ENCODE results near the gene BAIAP2L1. TPM values are rescaled to one million over a fixed set of nuclear protein-coding genes. Genes with fewer than 3 reads are reported as not detected.

BAIAP2L1 gene
- polyA plus RNA-seq, 4 donors = 23.8 to 51.4 (median 33.1) TPM

- Histone ChIP-seq H3K9me3 (ENCODE audit: control insufficient read depth in 2 of 2, insufficient read depth in 1 of 2, low read depth in 1 of 2, low read length in 1 of 2) (no peaks in the 10 kb centered on the region), H3K4me1 (ENCODE audit: control insufficient read depth in 3 of 3, insufficient read depth in 2 of 3, low read depth in 1 of 3, low read length in 2 of 3) (peaks cover 0 to 19% (median 5%) of the 10 kb centered on the region in 3 donors), H3K27ac (ENCODE audit: low read depth in 1 of 3, low read length in 2 of 3) (peak overlapping the region; percentile 69 to 95 (median 86)), H3K27me3 (ENCODE audit: control insufficient read depth in 3 of 3, insufficient read depth in 3 of 3, low read length in 3 of 3) (no peaks in the 10 kb centered on the region), H3K4me3 (ENCODE audit: low read depth in 1 of 3, low read length in 3 of 3) (no peak overlapping the region), H3K36me3 (ENCODE audit: control insufficient read depth in 3 of 3, insufficient read depth in 2 of 3, low read depth in 1 of 3, low read length in 3 of 3) (peaks cover 0 to 21% (median 0%) of the 10 kb centered on the region in 3 donors)
- peak; percentile 93 to 98 for DNase-seq
- FAIRE-seq = no peak
- WGBS, 3 donors = 10 to 53% (median 24%) methylated on average over 10 of the region's 10 CpGs
Observed at GRCh38 chr7:98360221-98361130, 40.4 kb downstream of the BAIAP2L1 start.

DNA sequence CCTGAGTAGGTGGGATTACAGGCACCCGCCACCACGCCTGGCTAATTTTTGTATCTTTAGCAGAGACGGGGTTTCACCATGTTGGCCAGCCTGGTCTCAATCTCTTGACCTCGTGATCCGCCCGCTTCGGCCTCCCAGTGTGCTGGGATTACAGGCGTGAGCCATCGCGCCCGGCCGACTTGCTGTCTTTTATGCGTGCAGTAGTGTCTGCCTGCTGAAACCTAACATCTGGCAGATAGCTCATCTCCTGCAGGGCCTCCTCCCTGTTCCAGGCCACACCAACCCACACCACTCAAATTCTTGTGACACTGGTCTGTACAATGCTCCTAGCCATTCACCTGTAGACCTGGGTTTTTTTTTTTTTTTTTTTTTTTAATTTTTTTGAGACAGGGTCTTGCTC lies 41.5 kb downstream of the BAIAP2L1 start:
- H3K4me1 ChIP-seq (ENCODE audit: control insufficient read depth in 3 of 3, insufficient read depth in 2 of 3, low read depth in 1 of 3, low read length in 2 of 3) = peaks cover 0 to 29% (median 7%) of the 10 kb centered on the region in 3 donors
- no peak overlapping the region for H3K4me3 ChIP-seq (ENCODE audit: low read depth in 1 of 3, low read length in 3 of 3)
- H3K36me3 ChIP-seq (ENCODE audit: control insufficient read depth in 3 of 3, insufficient read depth in 2 of 3, low read depth in 1 of 3, low read length in 3 of 3) = peaks cover 0 to 28% (median 0%) of the 10 kb centered on the region in 3 donors
- H3K27me3 ChIP-seq (ENCODE audit: control insufficient read depth in 3 of 3, insufficient read depth in 3 of 3, low read length in 3 of 3) = no peaks in the 10 kb centered on the region
- WGBS, 3 donors = 93 to 96% (median 93%) methylated on average over 13 of the region's 13 CpGs
- peak overlapping the region in 1 of 3 donors; percentile 95 for H3K27ac ChIP-seq (ENCODE audit: low read depth in 1 of 3, low read length in 2 of 3)
- H3K9me3 ChIP-seq (ENCODE audit: control insufficient read depth in 2 of 2, insufficient read depth in 1 of 2, low read depth in 1 of 2, low read length in 1 of 2) = no peaks in the 10 kb centered on the region
- FAIRE-seq = no peak
- DNase-seq = no peak

DNA sequence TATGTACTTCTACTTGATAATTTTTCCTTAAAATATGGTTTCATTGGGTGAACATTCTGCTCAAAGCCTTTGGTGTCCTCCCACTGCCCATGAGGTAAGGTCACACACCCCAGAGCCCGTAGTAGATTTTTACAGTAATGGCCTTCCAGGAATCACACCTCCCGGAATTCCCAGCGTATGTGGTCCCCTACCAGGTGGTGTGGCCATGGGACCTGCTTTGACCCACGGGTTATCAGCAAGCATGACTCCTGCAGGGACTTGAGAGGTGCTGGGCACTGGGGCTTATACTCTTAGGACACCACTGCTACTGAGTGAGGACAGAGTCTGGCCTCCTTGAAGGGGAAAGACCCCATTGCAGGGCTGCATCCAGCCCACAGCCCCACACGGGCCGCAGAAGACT lies 42.2 kb downstream of the BAIAP2L1 start:
- H3K27ac ChIP-seq (ENCODE audit: low read depth in 1 of 3, low read length in 2 of 3) = no peak overlapping the region
- FAIRE-seq = no peak
- WGBS, 3 donors = 87 to 94% (median 89%) methylated on average over 6 of the region's 6 CpGs
- no peak for DNase-seq
- no peaks in the 10 kb centered on the region for H3K9me3 ChIP-seq (ENCODE audit: control insufficient read depth in 2 of 2, insufficient read depth in 1 of 2, low read depth in 1 of 2, low read length in 1 of 2)
- H3K4me1 ChIP-seq (ENCODE audit: control insufficient read depth in 3 of 3, insufficient read depth in 2 of 3, low read depth in 1 of 3, low read length in 2 of 3) = peaks cover 0 to 35% (median 7%) of the 10 kb centered on the region in 3 donors
- no peaks in the 10 kb centered on the region for H3K27me3 ChIP-seq (ENCODE audit: control insufficient read depth in 3 of 3, insufficient read depth in 3 of 3, low read length in 3 of 3)
- peaks cover 0 to 28% (median 0%) of the 10 kb centered on the region in 3 donors for H3K36me3 ChIP-seq (ENCODE audit: control insufficient read depth in 3 of 3, insufficient read depth in 2 of 3, low read depth in 1 of 3, low read length in 3 of 3)
- no peak overlapping the region for H3K4me3 ChIP-seq (ENCODE audit: low read depth in 1 of 3, low read length in 3 of 3)

DNA sequence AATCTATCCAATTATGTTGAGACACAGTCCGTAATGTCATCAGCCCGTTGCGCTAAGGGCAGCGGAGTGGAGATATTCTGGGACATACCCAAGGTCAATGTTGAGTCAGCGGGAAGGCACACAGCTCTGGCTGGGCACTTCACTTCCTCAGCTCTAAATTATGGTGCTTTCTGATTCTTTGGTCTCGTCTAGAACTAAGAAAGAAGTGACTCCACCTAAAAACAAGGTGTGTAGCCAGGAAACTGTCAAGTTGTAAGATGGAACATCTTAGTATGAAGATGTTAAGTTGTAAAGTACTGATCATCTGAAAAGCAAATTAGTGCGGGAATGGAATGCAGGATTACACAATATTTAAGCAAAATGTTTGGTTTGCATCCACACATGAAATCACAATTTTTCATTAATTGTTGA lies 43.1 kb downstream of the BAIAP2L1 start:
- FAIRE-seq (no peak), DNase-seq (peak in 1 of 2 donors; percentile 59)
- H3K4me1 ChIP-seq (ENCODE audit: control insufficient read depth in 3 of 3, insufficient read depth in 2 of 3, low read depth in 1 of 3, low read length in 2 of 3) = peaks cover 0 to 38% (median 7%) of the 10 kb centered on the region in 3 donors
- no peaks in the 10 kb centered on the region for H3K9me3 ChIP-seq (ENCODE audit: control insufficient read depth in 2 of 2, insufficient read depth in 1 of 2, low read depth in 1 of 2, low read length in 1 of 2)
- no peak overlapping the region for H3K4me3 ChIP-seq (ENCODE audit: low read depth in 1 of 3, low read length in 3 of 3)
- no peaks in the 10 kb centered on the region for H3K27me3 ChIP-seq (ENCODE audit: control insufficient read depth in 3 of 3, insufficient read depth in 3 of 3, low read length in 3 of 3)
- 63 to 68% (median 68%) methylated on average over 7 of the region's 7 CpGs for WGBS, 3 donors
- no peak overlapping the region for H3K27ac ChIP-seq (ENCODE audit: low read depth in 1 of 3, low read length in 2 of 3)
- H3K36me3 ChIP-seq (ENCODE audit: control insufficient read depth in 3 of 3, insufficient read depth in 2 of 3, low read depth in 1 of 3, low read length in 3 of 3) = peaks cover 0 to 28% (median 0%) of the 10 kb centered on the region in 3 donors

- 74 to 92% (median 89%) methylated on average over 6 of the region's 6 CpGs for WGBS, 3 donors
- no peak for FAIRE-seq
Observed at GRCh38 chr7:98355250-98355538, 45.7 kb downstream of the BAIAP2L1 start.

DNA sequence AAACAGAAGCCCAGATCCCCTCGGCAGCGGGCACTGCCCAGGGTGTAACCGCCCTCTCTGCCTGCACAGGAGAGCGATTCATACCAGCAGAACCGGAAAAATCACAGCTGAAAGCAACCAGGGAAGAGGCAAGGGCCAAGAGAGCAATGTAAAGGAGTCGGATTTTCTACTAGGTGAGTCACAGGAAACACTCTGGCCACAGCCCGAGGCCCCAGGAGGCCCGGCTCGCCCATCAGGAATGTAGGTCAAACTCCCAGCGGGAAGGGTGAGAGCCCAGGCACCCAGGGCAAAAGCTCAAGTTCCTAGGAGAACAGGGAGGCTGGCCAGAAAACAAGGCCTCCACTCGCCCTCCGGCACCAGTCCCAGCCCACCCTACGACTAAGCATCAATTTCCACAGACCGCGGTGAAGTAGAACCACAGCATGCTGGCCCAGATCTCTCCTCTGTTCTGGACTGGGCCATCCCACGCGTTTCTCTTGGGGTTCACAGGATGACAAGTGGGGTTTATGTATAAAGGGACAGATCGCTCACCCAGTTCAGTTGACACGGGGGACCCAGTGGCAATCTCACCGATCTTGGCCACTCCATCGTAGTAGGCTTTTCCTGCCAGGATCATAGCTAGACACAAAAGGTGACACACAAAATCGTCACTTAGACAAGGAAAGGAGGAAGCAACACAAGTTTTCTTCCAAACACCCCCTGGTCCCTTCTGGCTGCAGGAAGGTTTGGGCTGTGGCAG lies 46.2 kb downstream of the BAIAP2L1 start:
- H3K36me3 ChIP-seq (ENCODE audit: control insufficient read depth in 3 of 3, insufficient read depth in 2 of 3, low read depth in 1 of 3, low read length in 3 of 3) = peaks cover 0 to 41% (median 0%) of the 10 kb centered on the region in 3 donors
- no peaks in the 10 kb centered on the region for H3K27me3 ChIP-seq (ENCODE audit: control insufficient read depth in 3 of 3, insufficient read depth in 3 of 3, low read length in 3 of 3)
- peak; percentile 64 to 94 for DNase-seq
- FAIRE-seq = no peak
- 50 to 76% (median 63%) methylated on average over 22 of the region's 22 CpGs for WGBS, 3 donors
- H3K9me3 ChIP-seq (ENCODE audit: control insufficient read depth in 2 of 2, insufficient read depth in 1 of 2, low read depth in 1 of 2, low read length in 1 of 2) = peaks cover 0 to 4% of the 10 kb centered on the region in 2 donors
- H3K4me3 ChIP-seq (ENCODE audit: low read depth in 1 of 3, low read length in 3 of 3) = no peak overlapping the region
- peak overlapping the region; percentile 52 to 75 (median 65) for H3K27ac ChIP-seq (ENCODE audit: low read depth in 1 of 3, low read length in 2 of 3)
- H3K4me1 ChIP-seq (ENCODE audit: control insufficient read depth in 3 of 3, insufficient read depth in 2 of 3, low read depth in 1 of 3, low read length in 2 of 3) = peaks cover 0 to 23% (median 2%) of the 10 kb centered on the region in 3 donors

More at GRCh38 chr7:98355250-98355538, 45.7 kb downstream of the BAIAP2L1 start:
- Histone ChIP-seq H3K4me3 (ENCODE audit: low read depth in 1 of 3, low read length in 3 of 3) (no peak overlapping the region), H3K27ac (ENCODE audit: low read depth in 1 of 3, low read length in 2 of 3) (peak overlapping the region; percentile 52 to 66 (median 65)), H3K27me3 (ENCODE audit: control insufficient read depth in 3 of 3, insufficient read depth in 3 of 3, low read length in 3 of 3) (no peaks in the 10 kb centered on the region), H3K4me1 (ENCODE audit: control insufficient read depth in 3 of 3, insufficient read depth in 2 of 3, low read depth in 1 of 3, low read length in 2 of 3) (peaks cover 0 to 28% (median 5%) of the 10 kb centered on the region in 3 donors), H3K36me3 (ENCODE audit: control insufficient read depth in 3 of 3, insufficient read depth in 2 of 3, low read depth in 1 of 3, low read length in 3 of 3) (peaks cover 0 to 36% (median 0%) of the 10 kb centered on the region in 3 donors), H3K9me3 (ENCODE audit: control insufficient read depth in 2 of 2, insufficient read depth in 1 of 2, low read depth in 1 of 2, low read length in 1 of 2) (peaks cover 0 to 4% of the 10 kb centered on the region in 2 donors)
- DNase-seq = no peak

- no peak overlapping the region for H3K4me3 ChIP-seq (ENCODE audit: low read depth in 1 of 3, low read length in 3 of 3)
- FAIRE-seq (no peak), DNase-seq (no peak)
- H3K27me3 ChIP-seq (ENCODE audit: control insufficient read depth in 3 of 3, insufficient read depth in 3 of 3, low read length in 3 of 3) = no peaks in the 10 kb centered on the region
- WGBS, 3 donors = 82 to 87% (median 86%) methylated on average over 7 of the region's 7 CpGs
- H3K4me1 ChIP-seq (ENCODE audit: control insufficient read depth in 3 of 3, insufficient read depth in 2 of 3, low read depth in 1 of 3, low read length in 2 of 3) = peaks cover 0 to 20% (median 2%) of the 10 kb centered on the region in 3 donors
- H3K36me3 ChIP-seq (ENCODE audit: control insufficient read depth in 3 of 3, insufficient read depth in 2 of 3, low read depth in 1 of 3, low read length in 3 of 3) = peaks cover 0 to 44% (median 0%) of the 10 kb centered on the region in 3 donors
- peaks cover 0 to 4% of the 10 kb centered on the region in 2 donors for H3K9me3 ChIP-seq (ENCODE audit: control insufficient read depth in 2 of 2, insufficient read depth in 1 of 2, low read depth in 1 of 2, low read length in 1 of 2)
- H3K27ac ChIP-seq (ENCODE audit: low read depth in 1 of 3, low read length in 2 of 3) = peak overlapping the region; percentile 52 to 75 (median 65)
Observed at GRCh38 chr7:98354052-98354451, 46.8 kb downstream of the BAIAP2L1 start.

GRCh38 chr7:98352621-98353020 lies 48.3 kb downstream of the BAIAP2L1 start:
- H3K4me1 ChIP-seq (ENCODE audit: control insufficient read depth in 3 of 3, insufficient read depth in 2 of 3, low read depth in 1 of 3, low read length in 2 of 3) = peaks cover 0 to 22% (median 2%) of the 10 kb centered on the region in 3 donors
- H3K4me3 ChIP-seq (ENCODE audit: low read depth in 1 of 3, low read length in 3 of 3) = no peak overlapping the region
- no peaks in the 10 kb centered on the region for H3K27me3 ChIP-seq (ENCODE audit: control insufficient read depth in 3 of 3, insufficient read depth in 3 of 3, low read length in 3 of 3)
- FAIRE-seq = no peak
- peaks cover 0 to 39% (median 0%) of the 10 kb centered on the region in 3 donors for H3K36me3 ChIP-seq (ENCODE audit: control insufficient read depth in 3 of 3, insufficient read depth in 2 of 3, low read depth in 1 of 3, low read length in 3 of 3)
- H3K27ac ChIP-seq (ENCODE audit: low read depth in 1 of 3, low read length in 2 of 3) = peak overlapping the region in 2 of 3 donors; percentile 23 to 52
- 41 to 52% (median 46%) methylated on average over 4 of the region's 4 CpGs for WGBS, 3 donors
- peak; percentile 74 to 75 for DNase-seq
- H3K9me3 ChIP-seq (ENCODE audit: control insufficient read depth in 2 of 2, insufficient read depth in 1 of 2, low read depth in 1 of 2, low read length in 1 of 2) = peaks cover 0 to 4% of the 10 kb centered on the region in 2 donors

All from small intestine (tissue), 7 donors.